NCI-H1694 (cell line): ENCODE measurements around the gene H2AZ1.
"Not testable (repeated sequence)": the region's sequence is repeated elsewhere in the genome, so short reads cannot be mapped to it uniquely, and the experiment has no call there.

ENCODE experiments used
- DNase-seq: peaks from one replicate; lab custom pipeline; 2025; lab: John Stamatoyannopoulos, UW

The H2AZ1 gene

GRCh38 chr4:99949999-99950912 is at the start of gene H2AZ1:
Gene H2AZ1 (minus strand): TSS chr4:99950275. CDS start chr4:99950170, 105 bp downstream.
- DNase-seq, result peak; percentile 96

DNA sequence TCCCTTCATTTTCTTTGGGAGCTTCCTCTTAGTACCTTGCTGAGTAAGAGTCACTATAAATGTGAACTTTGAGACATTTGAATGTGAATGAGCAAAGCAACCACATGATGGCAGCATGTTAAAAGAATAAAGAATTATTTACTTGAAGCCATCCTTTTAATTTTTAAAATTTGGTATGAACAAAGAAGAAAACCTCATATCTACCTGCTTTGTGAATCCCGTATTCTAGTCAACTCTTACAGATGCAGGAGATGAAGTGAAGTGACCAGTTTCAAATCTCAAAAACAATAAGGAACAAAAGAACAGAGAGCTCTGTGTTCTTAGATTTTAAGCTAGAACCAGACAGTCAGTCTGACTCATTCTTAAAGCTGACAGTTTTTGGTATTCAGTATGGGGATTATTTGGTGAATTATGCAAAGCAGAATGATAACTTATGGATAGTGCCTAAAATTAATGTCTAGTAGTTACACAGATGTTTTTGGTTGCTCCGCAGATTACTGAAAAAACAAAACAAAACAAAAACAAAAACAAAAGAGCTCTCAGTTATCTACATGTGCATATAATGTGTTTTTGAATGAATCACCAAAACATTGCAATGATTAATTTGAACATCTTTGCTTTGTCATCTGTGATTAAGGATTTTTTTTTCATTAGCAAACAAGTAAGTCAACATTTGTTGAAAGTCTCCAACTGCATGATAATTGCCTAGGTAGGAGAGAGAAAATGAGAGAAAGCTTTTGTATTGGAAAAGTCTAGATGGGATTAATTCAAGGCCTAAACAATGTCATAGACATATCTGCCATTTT is 48.2 kb upstream of the H2AZ1 start:
- DNase-seq, result peak; percentile 21

DNA sequence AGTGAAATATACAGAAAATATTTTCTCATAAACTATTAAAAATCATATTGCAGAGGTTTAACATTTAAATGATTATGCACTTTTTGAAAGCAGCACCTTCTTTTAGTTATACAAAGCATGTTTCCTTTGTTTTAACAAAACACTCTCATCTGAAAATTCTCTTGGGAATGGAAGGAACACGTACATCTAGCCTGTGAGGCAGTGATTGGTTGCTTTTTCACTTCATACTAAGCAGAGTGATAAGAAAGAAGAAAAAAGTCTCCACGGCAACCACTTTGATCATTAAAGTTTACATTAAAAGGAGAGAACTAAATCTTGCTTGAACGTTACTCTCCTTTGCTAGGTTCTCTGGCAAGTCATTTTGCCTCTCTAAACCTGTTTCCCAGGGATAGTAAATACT is 41.7 kb upstream of the H2AZ1 start:
- DNase-seq, result no peak

DNA sequence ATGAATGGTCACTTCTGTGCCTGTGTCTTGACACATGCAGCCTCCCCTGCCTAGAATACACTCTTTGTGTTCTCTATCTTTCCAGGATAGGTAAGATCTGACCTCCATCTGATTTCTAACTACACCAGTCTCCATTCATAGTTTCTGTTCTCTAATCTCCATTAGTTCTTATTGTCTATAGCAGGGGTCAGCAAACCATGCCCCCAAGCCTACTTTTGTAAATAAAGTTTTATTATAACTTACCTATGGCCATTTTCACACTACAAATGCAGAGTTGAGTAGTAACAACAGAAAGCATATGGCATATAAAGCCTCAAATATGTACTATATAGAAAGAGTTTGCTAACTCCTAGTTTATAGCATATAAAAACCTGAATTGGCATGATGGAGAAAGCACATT is 37.6 kb upstream of the H2AZ1 start:
- no peak for DNase-seq

DNA sequence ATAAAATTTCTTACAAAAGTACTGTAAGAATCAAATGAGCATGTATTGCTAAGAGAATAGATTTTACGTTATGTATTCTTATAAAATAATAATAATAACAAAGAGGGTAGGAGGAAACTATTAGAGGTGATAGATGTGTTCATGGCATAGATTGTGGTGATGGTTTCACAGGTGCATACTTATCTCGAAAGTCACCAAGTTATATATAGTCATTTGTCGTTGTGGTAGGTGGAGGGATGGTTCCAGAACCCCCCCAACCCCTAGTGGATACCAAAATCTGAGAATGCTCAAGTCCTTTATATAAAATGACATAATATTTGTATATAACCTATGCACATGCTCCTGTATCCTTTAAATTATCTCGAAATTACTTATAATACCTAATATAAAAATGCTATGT is 36.7 kb upstream of the H2AZ1 start:
- no peak for DNase-seq

- no peak for DNase-seq
Measured at GRCh38 chr4:99983289-99983943, 33.3 kb upstream of the H2AZ1 start.

GRCh38 chr4:99979872-99980271 is 29.8 kb upstream of the H2AZ1 start:
- no peak for DNase-seq

DNA sequence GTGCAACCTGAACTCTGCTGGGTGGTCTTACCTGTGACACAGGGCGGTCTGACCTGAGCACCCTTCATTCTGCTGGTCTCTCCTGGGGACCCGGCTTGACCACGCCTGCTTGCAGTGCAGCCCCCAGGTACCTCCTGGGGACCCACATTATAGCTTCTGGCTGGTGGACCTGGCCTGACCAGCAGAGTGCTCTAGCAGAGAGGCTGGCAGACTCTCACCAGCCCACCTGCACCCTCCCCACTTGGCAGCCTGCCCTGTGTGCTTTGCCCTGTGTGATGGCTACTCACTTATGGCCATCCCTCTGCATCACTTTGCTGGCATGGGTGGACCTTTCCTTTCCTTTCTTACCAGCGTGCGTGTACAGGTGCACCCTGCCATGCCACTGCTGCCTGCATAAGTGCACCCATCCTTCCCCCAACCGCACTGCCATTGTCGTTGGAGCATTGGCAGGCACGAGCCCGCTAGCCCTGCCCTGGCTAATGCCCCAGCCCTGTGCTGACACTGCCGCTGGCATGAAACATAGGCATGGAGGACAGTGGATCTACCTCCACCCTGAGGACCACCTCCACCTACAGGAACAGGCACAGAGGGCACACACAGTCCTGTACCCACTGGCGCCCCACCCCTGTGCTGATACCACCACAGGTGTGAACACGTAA is 21.5 kb upstream of the H2AZ1 start:
- DNase-seq, result no peak

GRCh38 chr4:99968330-99968729 is 18.3 kb upstream of the H2AZ1 start:
- no peak for DNase-seq

GRCh38 chr4:99966692-99967091 is 16.6 kb upstream of the H2AZ1 start:
- no peak for DNase-seq

DNA sequence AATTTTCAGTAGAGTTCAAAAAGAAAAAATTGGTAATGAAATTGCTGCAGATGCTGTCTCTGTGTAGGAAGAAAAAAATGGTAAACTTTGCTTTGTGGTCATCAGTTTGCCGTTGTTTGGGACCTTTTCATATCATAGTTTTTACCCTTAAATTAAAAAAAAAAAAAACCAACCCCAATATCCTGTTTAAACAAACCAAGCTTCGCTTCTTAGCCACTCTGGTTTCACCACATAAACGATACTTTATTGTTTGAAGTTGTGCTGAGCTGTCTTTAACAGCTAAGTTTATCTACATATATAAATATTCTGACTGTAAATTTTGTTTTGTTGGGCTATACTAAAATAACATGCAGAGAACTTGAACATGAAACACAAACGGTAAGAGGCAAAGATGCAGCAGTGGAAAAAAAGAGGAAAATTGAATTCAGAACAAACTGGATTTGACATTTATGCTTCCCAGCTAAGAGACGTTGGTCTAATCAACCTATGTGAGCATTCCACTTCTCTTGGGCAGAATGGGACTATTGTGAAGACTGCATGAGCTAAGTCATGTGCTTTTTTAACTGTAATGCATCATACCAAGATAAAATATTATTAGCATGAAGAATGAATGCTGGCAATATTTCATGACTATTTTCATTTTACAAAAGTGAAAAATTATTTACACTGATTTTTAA is 15.7 kb upstream of the H2AZ1 start:
- DNase-seq, result no peak

GRCh38 chr4:99965173-99965572 is 15.1 kb upstream of the H2AZ1 start:
- no peak for DNase-seq

- no peak for DNase-seq
Measured at GRCh38 chr4:99961711-99962110, 11.6 kb upstream of the H2AZ1 start.

DNA sequence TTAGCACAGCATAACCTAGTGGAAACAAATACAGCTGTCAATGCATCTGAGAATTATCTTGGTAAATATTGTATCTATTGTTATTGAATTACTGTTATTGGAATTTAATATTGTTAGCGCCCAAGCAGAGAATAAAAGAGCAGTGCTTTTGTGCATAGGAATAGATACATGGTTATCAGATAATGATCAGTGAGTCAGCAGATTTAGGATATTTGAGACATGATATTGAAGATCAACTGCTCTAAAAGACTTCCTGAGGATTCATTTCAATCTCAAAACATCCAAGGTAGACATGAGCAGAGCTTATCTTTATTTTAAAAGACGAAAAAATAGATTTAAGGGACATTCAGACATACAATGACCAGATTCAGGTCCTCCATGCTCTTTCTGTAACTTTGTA is 10.6 kb upstream of the H2AZ1 start:
- no peak for DNase-seq

- DNase-seq, result not testable (repeated sequence)
Measured at GRCh38 chr4:99958207-99958606, 8.1 kb upstream of the H2AZ1 start.

DNA sequence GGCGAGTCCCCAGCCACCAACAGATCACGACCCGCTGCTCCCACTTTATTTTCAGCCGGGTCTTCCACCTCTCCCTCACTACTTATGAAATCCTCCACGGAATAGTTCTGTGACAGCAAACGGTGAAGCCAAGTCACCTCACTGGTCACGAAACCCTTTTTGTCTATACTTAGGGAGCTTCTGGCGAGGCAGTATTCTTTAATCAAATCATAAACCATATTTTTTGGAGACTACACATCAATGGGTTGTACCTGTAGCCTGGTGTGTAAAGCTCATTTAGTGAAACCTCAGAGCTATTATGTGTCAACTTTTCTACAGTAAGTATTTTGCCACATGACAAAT is 809 bp upstream of the H2AZ1 start:
- DNase-seq, result no peak

DNA sequence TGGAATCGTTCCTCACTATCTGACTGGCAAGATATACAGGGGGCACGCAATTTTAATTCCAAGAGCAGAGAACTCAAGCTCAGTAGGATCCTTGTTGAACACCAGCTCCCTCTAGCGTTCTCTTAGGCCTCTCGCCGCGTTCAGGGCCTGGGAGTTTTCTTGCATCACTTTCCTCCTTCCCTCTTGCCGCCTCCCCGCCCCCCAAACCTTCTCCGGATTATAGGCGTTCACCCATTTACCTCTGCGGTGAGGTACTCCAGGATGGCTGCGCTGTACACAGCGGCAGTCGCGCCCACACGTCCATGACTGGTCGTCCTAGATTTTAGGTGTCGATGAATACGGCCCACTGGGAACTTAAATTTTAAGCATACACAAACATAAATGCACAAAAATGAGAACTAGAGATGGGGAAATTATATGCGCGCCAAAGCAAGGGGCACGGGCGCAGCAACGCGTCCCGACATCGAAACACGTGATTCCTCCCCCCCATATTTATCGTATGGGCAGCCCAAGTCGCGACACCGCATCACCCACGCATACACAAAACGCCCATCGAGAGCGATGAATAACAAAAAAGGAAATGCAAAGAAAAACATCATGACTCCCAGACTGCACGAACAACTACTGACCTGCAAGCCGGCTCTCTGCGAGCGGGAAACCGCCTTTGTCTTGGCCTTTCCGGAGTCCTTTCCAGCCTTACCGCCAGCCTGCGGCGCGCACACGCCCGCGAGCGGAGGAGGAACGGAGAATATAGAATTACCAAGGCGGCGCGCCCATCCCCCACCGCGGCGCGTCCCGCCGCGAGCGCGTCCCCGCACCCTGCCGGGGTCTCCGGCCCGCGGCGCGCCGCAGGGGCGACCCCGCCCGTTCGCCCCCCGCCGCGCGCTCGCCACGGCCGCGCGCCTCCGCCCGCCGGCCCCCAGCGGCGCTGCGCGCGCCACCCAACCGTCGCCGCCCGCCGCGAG is 759 bp downstream of the H2AZ1 start:
- peak; percentile 90 for DNase-seq

DNA sequence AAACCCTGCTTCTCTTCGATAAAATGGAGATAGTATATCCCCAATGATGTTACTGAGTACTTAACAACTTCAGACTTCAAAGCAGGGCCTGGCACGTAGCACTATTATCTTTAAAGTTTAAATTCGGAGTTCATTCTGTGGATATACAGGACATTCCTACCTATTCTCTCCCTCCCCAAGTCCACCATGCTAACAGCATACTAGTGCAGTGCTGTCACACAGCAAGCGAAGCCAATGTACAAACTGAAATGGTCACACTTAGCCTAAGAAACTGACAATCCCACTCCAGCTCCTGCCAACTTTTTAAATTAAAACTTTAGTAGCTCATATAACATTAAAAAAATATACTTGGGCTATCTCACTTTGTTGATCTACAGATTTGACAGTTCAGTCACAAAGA is 2.5 kb downstream of the H2AZ1 start:
- DNase-seq, result no peak

- no peak for DNase-seq
Measured at GRCh38 chr4:99947190-99947578, 2.9 kb downstream of the H2AZ1 start.
